SIG-M5 treated with dmso at 0.1 percent for 504 hours (cell line): ENCODE measurements around the gene PABPC3.
A peak's percentile ranks its signal among the peaks of the same experiment; 100 is the strongest.

Source experiments
- DNase-seq: peaks from one replicate; lab custom pipeline; 2025; ENCODE audit not compliant: unreplicated experiment; lab: John Stamatoyannopoulos, UW

PABPC3 gene

GRCh38 chr13:25111585-25111956 is 15.6 kb downstream of the PABPC3 start:
- no peak for DNase-seq

- no peak for DNase-seq
Observed at GRCh38 chr13:25112695-25113255, 16.8 kb downstream of the PABPC3 start.

- peak; percentile 81 for DNase-seq
Observed at GRCh38 chr13:25114220-25114619, 18.3 kb downstream of the PABPC3 start.

GRCh38 chr13:25116044-25116443 is 20.1 kb downstream of the PABPC3 start:
- no peak for DNase-seq

- no peak for DNase-seq
Observed at GRCh38 chr13:25117312-25117711, 21.4 kb downstream of the PABPC3 start.

- peak; percentile 60 for DNase-seq
Observed at GRCh38 chr13:25118378-25118905, 22.5 kb downstream of the PABPC3 start.

GRCh38 chr13:25130944-25131343 is 35.0 kb downstream of the PABPC3 start:
- DNase-seq = no peak

- DNase-seq = no peak
Observed at GRCh38 chr13:25131881-25132420, 36.0 kb downstream of the PABPC3 start.

GRCh38 chr13:25132751-25133390 is 36.9 kb downstream of the PABPC3 start:
- DNase-seq = no peak

GRCh38 chr13:25135896-25136295 is 40.0 kb downstream of the PABPC3 start:
- DNase-seq = no peak

GRCh38 chr13:25136880-25137787 is 41.2 kb downstream of the PABPC3 start:
- DNase-seq = no peak

- no peak for DNase-seq
Observed at GRCh38 chr13:25137788-25138115, 41.8 kb downstream of the PABPC3 start.

GRCh38 chr13:25141042-25141441 is 45.1 kb downstream of the PABPC3 start:
- DNase-seq = no peak

- DNase-seq = no peak
Observed at GRCh38 chr13:25143706-25144105, 47.8 kb downstream of the PABPC3 start.

GRCh38 chr13:25147638-25148401 is 51.9 kb downstream of the PABPC3 start:
- DNase-seq = no peak

- DNase-seq = no peak
Observed at GRCh38 chr13:25148402-25148771, 52.5 kb downstream of the PABPC3 start.
